Left ventricle myocardium inferior (tissue), 1 donor: Measurements from ENCODE around the gene DLGAP4. TPM values are rescaled to one million over a fixed set of nuclear protein-coding genes. Genes with fewer than 3 reads are reported as not detected.

Experiments used
- DNase-seq: peaks from one replicate; pipeline ENCODE4 v3.0.0-alpha.2; 2020
- H3K27ac ChIP-seq: fragments of 200-600 bp; replicated peaks from 2 replicates; pipeline ENCODE4 v1.8.0; 2021
- H3K27me3 ChIP-seq: fragments of 200-600 bp; 2 replicates; pipeline ENCODE4 v1.8.0; 2021; ENCODE audit warnings: low read depth
- H3K36me3 ChIP-seq: fragments of 200-600 bp; 2 replicates; pipeline ENCODE4 v1.8.0; 2021
- H3K4me1 ChIP-seq: fragments of 200-600 bp; 2 replicates; pipeline ENCODE4 v1.8.0; 2021
- H3K4me3 ChIP-seq: fragments of 200-600 bp; 2 replicates; pipeline ENCODE4 v1.8.0; 2021; ENCODE audit warnings: mild to moderate bottlenecking, moderate library complexity
- H3K9me3 ChIP-seq: fragments of 200-600 bp; replicated peaks from 2 replicates; pipeline ENCODE4 v1.8.0; 2021
- intact Hi-C: fragments of 100-400 bp; cut with micrococcal nuclease; formaldehyde crosslinking; loops from one replicate; pipeline ENCODE4 v1.11.0; 2022
- total RNA-seq: library from RNA; stranded (reverse); fragmentation: NEBNext Ultra II Directional; extraction: Animal tissue kit (Norgen Biotek cat#: 25700); gene quantifications from one replicate; pipeline ENCODE4 v1.2.1, GENCODE V29; 2021
- TF ChIP-seq, protein P1 (sequence below): fragments of 200-600 bp; IDR thresholded peaks from 2 replicates; pipeline ENCODE4 v1.8.0; 2021; ENCODE audit warnings: antibody characterized with exemption, mild to moderate bottlenecking, borderline replicate concordance
- donor health status: DM: no; HTN: yes; CAD: no; lungs with severe emphysema.

The DLGAP4 gene
- total RNA-seq, 1 donor from 2014 or later = 51.7 TPM

DNA sequence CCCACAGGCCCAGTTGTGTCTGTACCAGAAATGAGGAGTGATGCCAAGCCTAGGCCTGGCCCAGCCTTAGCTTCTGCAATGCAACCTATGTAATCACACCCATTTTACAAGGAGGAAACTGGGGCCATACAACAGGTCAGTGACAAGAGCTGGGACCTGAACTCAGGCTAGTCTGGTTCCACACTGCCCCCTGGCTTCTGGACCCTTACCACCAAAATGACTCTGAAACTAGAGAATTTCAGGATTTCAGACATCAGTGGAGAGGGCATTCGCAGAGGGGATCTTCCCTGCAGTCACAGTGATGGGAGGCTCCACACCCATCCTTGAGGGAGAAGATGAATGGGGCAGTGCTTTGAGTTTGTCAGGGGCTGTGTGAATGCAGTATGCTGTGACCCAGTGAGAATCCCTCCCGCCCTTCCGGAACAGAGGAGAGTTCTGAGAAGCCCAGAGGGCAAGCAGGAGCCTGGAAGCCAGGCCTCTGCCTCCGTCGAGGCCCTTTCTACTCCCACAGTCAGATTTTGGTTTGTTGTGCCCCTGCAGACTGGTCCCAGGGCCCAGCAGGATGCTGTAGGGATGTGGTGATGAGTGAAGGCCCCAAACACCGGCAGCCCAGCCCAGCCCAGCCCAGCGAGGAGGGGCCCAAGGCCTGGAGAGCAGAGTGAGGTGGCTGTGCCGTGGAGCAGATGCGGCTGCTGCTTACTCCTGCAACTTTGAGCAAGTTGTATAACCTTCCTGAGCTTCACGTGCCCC is 187.1 kb downstream of the DLGAP4 start:
- H3K4me1 ChIP-seq = peaks cover 86% of the 10 kb centered on the region
- H3K4me3 ChIP-seq = no peak overlapping the region
- H3K36me3 ChIP-seq = peaks cover 18% of the 10 kb centered on the region
- peak overlapping the region; percentile 67 for H3K27ac ChIP-seq
- H3K9me3 ChIP-seq = no peaks in the 10 kb centered on the region
- no peaks in the 10 kb centered on the region for H3K27me3 ChIP-seq
- TF ChIP-seq, protein P1, sequence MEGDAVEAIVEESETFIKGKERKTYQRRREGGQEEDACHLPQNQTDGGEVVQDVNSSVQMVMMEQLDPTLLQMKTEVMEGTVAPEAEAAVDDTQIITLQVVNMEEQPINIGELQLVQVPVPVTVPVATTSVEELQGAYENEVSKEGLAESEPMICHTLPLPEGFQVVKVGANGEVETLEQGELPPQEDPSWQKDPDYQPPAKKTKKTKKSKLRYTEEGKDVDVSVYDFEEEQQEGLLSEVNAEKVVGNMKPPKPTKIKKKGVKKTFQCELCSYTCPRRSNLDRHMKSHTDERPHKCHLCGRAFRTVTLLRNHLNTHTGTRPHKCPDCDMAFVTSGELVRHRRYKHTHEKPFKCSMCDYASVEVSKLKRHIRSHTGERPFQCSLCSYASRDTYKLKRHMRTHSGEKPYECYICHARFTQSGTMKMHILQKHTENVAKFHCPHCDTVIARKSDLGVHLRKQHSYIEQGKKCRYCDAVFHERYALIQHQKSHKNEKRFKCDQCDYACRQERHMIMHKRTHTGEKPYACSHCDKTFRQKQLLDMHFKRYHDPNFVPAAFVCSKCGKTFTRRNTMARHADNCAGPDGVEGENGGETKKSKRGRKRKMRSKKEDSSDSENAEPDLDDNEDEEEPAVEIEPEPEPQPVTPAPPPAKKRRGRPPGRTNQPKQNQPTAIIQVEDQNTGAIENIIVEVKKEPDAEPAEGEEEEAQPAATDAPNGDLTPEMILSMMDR = peak; percentile 50
- no peak for DNase-seq
- intact Hi-C loops = no loop called here

DNA sequence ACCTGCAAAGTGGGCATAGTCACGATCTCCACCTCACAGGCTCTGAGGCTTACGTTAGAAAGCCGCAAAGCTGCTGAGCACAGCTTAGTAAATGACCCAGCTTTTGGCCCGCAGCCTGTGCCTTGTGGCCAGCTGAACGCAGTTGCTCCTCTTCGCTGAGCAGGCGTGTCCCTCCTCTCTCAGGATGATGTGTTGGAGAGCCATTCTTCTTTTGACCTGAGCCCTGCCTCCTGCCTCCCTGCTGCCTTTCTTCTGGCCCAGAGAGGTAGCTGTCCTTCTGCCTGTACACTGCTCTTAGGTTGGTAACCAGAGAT is 187.6 kb downstream of the DLGAP4 start:
- H3K4me1 ChIP-seq = peaks cover 86% of the 10 kb centered on the region
- peak overlapping the region; percentile 67 for H3K27ac ChIP-seq
- intact Hi-C loops = no loop called here
- TF ChIP-seq, protein P1 = no peak
- no peaks in the 10 kb centered on the region for H3K27me3 ChIP-seq
- peak; percentile 74 for DNase-seq
- no peaks in the 10 kb centered on the region for H3K9me3 ChIP-seq
- no peak overlapping the region for H3K4me3 ChIP-seq
- H3K36me3 ChIP-seq = peaks cover 23% of the 10 kb centered on the region

DNA sequence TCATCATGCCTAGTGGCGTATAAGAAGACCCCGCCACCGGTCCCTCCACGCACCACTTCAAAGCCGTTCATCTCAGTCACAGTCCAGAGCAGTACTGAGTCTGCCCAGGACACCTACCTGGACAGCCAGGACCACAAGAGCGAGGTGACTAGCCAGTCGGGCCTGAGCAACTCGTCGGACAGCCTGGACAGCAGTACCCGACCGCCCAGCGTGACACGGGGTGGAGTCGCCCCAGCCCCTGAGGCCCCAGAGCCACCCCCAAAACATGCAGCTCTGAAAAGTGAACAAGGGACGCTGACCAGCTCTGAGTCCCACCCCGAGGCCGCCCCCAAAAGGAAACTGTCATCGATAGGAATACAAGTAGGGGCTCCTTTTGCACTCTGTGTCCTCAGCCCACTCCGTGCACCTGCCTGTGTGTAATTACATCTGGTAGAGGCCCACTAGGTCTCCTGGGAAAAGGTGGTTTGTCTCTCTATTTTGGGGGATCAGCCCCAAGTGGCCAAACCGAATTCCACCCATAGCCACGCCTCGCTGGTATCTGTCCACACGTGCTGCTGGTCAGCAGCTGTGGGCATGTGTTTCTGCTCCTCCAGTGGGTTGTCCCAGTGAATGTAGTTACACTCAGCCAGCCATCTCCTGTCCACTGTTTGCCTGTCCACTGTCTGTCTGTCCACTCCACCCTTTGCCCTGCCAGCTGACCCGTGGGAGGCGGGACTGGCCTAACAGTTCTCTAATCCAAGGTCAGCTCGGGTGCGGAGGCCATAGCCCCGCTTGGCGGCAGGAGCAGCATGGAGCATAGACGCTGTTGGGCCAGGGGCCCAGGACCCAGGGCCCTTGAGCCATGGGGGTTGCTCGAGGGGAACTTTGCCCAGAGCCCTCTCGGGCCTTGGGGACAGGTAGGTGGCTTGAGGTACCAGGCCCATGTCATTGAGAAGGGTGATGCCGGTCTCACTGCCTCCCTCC is 190.8 kb downstream of the DLGAP4 start:
- intact Hi-C loops = no loop called here
- Histone ChIP-seq H3K27ac (peak overlapping the region; percentile 89), H3K36me3 (peaks cover 50% of the 10 kb centered on the region), H3K4me3 (no peak overlapping the region), H3K4me1 (peaks cover 64% of the 10 kb centered on the region), H3K27me3 (no peaks in the 10 kb centered on the region), H3K9me3 (no peaks in the 10 kb centered on the region)
- TF ChIP-seq, protein P1 = no peak
- DNase-seq = no peak

DNA sequence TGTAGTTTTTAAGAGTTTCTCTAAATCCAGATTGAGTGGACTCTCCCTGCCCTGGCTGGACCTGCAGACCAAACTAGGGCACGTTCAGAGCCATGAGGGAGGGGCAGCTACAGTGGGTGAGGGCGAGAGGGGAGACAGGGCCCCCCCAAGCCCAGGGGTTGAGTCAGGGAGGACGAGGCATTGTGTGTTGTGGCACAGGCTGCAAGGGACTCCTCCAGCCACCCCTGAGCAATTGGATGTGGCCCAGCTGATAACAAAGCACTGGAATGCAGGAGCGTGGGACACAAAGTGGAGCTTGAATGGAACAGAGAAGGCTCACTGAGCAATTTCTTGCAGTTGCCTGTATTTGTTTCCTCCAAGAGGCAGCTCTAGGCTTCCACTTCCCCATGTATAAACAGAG is 191.7 kb downstream of the DLGAP4 start:
- H3K9me3 ChIP-seq = no peaks in the 10 kb centered on the region
- intact Hi-C loops = no loop called here
- peak; percentile 36 for DNase-seq
- peaks cover 59% of the 10 kb centered on the region for H3K36me3 ChIP-seq
- TF ChIP-seq, protein P1 = no peak
- no peaks in the 10 kb centered on the region for H3K27me3 ChIP-seq
- peaks cover 56% of the 10 kb centered on the region for H3K4me1 ChIP-seq
- H3K27ac ChIP-seq = peak overlapping the region; percentile 89
- H3K4me3 ChIP-seq = peak overlapping the region; percentile 12

DNA sequence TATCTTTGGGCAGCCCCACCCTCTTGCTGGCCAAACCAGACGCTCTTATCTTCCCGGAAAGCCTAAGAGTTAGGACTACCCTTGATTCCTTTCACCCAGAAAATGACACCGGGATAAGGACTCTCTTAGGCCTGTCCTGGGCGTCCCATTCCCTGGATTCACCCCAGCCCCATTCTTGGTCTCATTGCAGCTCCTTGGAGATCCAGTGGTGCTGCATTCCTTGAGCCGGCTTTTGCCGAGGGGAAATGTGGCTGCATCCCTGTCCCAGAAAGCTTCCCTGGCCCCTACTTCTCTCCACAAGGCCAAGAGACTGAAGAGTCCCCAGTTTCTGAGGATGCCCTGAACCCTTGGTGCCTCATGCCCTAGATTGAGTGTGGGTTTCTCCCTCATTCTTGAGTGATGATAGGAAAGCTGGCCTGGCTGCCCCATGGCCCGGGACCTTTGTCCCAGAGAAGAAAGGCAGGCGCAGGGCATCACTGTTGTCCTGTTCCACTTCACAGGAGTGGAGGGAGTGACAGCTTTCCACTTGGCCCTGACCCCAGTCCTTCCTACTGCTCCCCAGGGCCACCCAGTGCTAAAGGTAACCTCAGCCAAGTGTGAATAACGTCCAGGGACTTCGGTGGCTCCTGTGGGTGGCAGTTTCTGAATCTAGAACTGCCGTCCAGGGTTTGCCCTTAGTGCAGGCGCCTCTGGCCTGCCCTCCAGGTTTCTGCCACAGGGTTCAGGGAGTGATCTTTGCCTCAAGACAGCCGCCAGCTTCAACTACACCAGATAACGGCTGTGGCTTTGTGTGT is 192.4 kb downstream of the DLGAP4 start:
- Histone ChIP-seq H3K27ac (peak overlapping the region; percentile 89), H3K4me3 (peak overlapping the region; percentile 12), H3K27me3 (no peaks in the 10 kb centered on the region), H3K36me3 (peaks cover 66% of the 10 kb centered on the region), H3K4me1 (peaks cover 48% of the 10 kb centered on the region), H3K9me3 (no peaks in the 10 kb centered on the region)
- TF ChIP-seq, protein P1 = no peak
- intact Hi-C loops = no loop called here
- DNase-seq = peak; percentile 70
